GM18526 (cell line): ENCODE results near the gene ASIC2.

ENCODE experiments used
- POLR2A ChIP-seq: IDR thresholded peaks from 3 replicates; pipeline ENCODE4 v1.6.1; 2011; ENCODE audit not compliant: insufficient read length; ENCODE audit errors: extremely low read depth

The ASIC2 gene

GRCh38 chr17:33105911-33106310 lies 187.2 kb downstream of the ASIC2 start:
- TF ChIP-seq POLR2A = no peak

GRCh38 chr17:33099906-33100305 lies 193.2 kb downstream of the ASIC2 start:
- TF ChIP-seq POLR2A = no peak

- no peak for TF ChIP-seq POLR2A
Observed at GRCh38 chr17:33099252-33099651, 193.8 kb downstream of the ASIC2 start.

- no peak for TF ChIP-seq POLR2A
Observed at GRCh38 chr17:33097411-33097810, 195.7 kb downstream of the ASIC2 start.

GRCh38 chr17:33096161-33096560 lies 196.9 kb downstream of the ASIC2 start:
- TF ChIP-seq POLR2A = no peak

GRCh38 chr17:33091271-33091670 lies 201.8 kb downstream of the ASIC2 start:
- no peak for TF ChIP-seq POLR2A

- TF ChIP-seq POLR2A = no peak
Observed at GRCh38 chr17:33090806-33091205, 202.3 kb downstream of the ASIC2 start.

GRCh38 chr17:33086878-33087277 lies 206.2 kb downstream of the ASIC2 start:
- TF ChIP-seq POLR2A = no peak

GRCh38 chr17:33086041-33086440 lies 207.1 kb downstream of the ASIC2 start:
- TF ChIP-seq POLR2A = no peak

GRCh38 chr17:33085256-33085655 lies 207.8 kb downstream of the ASIC2 start:
- no peak for TF ChIP-seq POLR2A

GRCh38 chr17:33084755-33085154 lies 208.3 kb downstream of the ASIC2 start:
- TF ChIP-seq POLR2A = no peak

- no peak for TF ChIP-seq POLR2A
Observed at GRCh38 chr17:33082529-33083173, 210.4 kb downstream of the ASIC2 start.

GRCh38 chr17:33080091-33080490 lies 213.0 kb downstream of the ASIC2 start:
- no peak for TF ChIP-seq POLR2A

GRCh38 chr17:33079201-33079600 lies 213.9 kb downstream of the ASIC2 start:
- no peak for TF ChIP-seq POLR2A

- no peak for TF ChIP-seq POLR2A
Observed at GRCh38 chr17:33076979-33077378, 216.1 kb downstream of the ASIC2 start.

GRCh38 chr17:33073416-33073815 lies 219.7 kb downstream of the ASIC2 start:
- no peak for TF ChIP-seq POLR2A

GRCh38 chr17:33072421-33073161 lies 220.5 kb downstream of the ASIC2 start:
- TF ChIP-seq POLR2A = no peak
